ENCODE results near the gene CCDC102A.
"Not testable (repeated sequence)": the region's sequence is repeated elsewhere in the genome, so short reads cannot be mapped to it uniquely, and the experiment has no call there.

The CCDC102A gene

DNA sequence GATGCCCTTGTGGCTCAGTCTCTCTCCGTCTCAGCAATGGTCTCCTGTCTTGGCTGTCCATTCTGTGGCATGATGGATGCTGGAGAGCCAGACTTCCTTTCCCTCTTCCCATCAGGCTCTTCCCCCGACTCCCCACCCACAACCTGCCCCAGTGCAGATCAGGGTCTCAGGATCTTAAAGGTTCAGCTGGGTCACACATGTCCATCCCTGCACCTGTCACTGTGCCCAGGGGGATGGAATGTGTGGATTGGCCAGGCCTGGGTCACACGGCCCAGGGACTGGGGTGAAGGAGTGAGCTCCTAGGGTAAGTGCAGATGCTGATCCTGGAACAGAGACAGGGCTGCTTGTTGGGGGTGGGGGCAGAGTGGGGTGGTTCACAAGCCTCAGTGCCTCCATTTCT is 29.1 kb upstream of the CCDC102A start:
- DNase-seq (ENCODE audit: low spot score) = no peak

DNA sequence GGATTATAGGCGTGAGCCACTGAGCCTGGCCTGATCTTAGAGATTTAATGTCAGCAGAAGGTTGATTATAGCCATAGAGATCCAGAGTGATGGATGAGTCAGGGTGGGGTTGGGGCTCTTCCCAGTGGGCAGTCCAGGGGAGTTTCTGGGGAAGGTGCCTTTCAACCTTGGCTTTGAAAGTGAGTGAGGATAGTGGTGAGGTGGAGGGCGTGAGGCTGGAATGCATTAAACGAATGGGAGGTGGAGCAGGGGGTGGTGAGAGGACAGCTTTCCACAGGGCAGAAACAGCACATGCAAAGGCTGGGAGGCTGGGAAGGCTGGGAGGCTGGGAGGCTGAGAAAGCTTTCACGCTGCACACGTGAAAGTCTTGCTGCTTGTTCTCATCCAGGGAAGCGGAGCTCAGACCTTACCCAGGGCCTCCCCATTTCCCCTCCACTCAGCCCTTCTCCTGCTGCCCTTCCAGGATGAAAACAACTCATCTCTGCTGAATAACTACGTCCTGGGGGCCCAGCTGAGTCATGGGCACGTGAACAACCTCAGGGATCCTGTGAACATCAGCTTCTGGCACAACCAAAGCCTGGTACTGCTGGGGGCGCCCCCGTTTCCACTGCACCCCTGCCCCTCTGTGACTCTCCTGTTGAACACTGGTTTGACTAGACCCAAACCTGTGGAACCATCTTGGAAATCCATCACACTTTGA is 28.4 kb upstream of the CCDC102A start:
- no peak for DNase-seq (ENCODE audit: low spot score)

DNA sequence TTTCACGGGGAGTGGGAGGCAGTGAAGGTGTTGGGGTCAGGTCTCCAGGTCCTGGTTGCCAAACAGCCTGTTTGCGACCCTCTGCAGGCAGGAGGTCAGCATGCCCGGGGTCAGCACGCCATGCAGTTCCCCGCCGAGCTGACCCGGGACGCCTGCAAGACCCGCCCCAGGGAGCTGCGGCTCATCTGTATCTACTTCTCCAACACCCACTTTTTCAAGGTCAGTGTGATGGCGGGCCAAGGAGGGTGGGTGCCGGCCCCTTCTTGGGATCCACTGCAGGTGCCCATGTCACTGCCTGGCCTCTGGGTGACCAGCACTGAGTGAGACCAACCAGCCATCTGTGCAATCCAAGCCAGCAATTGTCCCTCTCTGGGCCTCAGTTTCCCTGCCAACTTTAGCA is 27.4 kb upstream of the CCDC102A start:
- no peak for DNase-seq (ENCODE audit: low spot score)

DNA sequence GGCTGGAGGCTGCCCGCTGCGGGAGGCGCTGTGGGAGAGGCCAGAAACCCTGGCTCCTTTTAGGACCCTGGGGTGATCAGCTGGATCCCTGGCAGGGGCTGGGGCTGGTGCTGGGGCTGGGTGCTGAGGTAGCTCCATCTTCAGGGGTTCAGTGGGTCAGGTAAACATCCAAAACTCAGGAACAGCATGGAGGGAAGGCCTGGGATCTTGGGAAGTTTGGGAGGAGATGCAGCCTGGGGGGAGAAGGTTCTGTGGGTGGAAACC is 27.0 kb upstream of the CCDC102A start:
- DNase-seq (ENCODE audit: low spot score) = no peak

DNA sequence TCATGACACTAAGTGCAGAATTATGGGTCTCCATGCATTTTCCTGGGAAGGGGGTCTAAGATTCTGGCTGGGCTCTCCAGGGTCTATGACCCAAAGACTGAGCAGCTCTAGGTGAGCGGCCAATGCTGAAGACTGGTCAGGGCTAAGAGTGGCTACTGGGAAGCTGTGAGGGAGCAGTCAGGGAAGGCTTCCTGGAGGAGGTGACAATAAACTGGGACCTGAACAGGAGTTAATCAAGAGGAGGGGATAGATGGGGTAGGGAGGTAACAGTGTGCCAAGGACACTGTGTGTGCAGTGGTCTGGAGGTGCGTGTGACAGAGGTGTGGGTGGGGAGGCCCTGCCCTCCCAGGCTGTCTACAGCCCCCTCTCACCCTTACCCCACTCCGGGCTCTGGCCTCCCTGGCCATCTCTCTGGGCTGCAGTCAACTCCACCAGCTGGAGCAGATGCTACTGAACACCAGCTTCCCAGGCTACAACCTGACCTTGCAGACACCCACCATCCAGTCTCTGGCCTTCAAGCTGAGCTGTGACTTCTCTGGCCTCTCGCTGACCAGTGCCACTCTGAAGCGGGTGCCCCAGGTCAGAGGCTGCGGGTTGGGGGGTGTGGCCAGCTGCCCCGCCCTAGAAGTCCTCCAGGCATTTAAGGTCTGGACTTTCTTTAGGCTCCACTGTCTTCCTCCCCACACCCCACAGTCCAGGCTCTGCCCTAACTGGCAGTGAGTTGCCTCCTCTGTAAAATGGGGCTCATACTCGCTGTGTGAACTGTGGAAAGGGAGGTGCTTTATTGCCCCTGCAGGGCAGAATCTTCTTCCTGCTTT is 26.5 kb upstream of the CCDC102A start:
- no peak for DNase-seq (ENCODE audit: low spot score)

DNA sequence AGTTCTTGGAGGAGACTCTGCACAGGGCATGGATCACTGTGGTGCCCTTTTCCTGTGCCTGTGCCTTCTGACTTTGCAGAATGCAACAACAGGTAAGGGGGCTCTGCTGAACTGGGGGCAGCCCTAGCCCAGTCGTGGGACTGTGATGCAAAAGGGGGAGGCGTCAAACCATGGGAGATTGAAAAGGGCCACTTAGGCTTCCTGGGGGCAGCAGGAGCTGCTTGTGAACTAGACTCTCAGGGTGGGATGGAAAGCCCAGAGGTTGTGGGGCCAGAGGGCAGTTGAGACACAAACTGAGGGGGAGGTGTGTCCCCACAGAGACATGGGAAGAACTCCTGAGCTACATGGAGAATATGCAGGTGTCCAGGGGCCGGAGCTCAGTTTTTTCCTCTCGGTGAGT is 25.7 kb upstream of the CCDC102A start:
- no peak for DNase-seq (ENCODE audit: low spot score)

DNA sequence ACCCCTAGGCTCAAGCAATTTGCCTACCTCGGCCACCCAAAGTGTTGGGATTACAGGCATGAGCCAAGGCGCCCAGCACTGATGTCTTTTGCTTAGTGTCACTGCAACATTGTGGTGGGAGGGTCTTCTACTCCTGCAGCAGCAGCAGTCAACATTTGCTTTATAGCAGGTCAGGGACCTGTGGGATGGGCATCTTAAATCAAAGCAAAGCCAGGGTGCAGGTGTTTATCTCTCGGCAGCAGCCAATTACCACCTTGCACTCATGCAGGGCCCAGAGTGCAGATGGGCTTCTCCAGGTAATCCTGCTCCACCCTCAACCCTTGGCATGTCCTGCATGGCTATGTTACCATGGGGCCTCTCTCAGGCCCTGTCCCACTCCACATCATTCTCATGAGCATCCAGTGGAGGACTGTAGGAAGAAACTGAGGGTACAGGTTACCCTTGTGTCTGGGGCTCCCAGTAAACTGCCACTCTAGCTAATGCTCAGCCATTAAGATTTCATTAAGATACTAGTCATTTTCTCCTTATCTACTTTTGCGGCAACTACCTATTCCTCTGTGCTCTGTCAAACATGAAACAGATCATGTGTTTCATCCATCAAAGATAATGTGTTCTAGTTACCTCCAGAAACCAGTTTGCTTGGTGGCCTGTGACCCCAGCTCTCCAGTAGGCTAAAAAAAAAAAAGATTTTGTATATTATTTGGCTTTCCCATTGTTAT is 22.9 kb upstream of the CCDC102A start:
- no peak for DNase-seq (ENCODE audit: low spot score)

DNA sequence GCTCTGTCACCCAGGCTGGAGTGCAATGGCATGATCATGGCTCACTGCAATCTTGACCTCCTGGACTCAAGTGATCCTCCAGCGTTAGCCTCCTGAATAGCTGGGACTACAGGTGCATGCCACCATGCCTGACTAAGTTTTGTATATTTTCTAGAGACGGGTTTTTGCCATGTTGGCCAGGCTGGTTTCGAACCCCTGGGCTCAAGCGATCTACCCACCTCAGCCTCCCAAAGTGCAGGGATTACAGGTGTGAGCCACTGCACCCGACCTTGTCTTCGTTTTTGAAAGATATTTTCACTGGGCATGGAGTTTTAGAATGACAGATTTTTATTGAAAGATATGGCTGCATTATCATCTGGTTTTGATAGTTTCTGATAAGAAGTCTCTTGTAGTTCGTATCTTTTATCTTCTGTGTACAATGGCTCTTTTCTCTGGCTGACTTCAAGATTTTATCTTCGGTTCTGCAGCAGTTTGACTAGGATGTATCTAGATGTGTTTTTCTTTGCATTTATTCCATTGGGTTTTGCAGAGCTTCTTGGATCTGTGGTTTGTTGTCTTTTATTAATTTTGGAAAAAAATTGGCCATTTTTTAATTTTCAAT is 20.7 kb upstream of the CCDC102A start:
- no peak for DNase-seq (ENCODE audit: low spot score)

DNA sequence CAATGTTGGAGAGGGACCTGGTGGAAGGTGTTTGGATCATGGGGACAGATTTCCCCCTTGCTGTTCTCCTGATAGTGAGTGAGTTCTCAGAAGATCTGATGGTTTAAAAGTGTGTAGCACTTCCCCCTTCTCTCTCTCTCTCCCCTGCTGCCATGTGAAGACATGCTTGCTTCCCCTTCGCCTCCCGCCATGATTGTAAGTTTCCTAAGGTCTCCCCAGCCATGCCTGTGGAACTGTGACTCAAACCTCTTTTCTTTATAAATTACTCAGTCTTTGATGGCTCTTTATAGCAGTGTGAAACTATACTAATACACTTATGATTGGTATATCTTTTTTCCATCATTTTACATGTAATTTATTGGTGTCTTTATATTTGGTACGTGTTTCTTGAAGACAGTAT is 19.5 kb upstream of the CCDC102A start:
- DNase-seq (ENCODE audit: low spot score) = no peak

DNA sequence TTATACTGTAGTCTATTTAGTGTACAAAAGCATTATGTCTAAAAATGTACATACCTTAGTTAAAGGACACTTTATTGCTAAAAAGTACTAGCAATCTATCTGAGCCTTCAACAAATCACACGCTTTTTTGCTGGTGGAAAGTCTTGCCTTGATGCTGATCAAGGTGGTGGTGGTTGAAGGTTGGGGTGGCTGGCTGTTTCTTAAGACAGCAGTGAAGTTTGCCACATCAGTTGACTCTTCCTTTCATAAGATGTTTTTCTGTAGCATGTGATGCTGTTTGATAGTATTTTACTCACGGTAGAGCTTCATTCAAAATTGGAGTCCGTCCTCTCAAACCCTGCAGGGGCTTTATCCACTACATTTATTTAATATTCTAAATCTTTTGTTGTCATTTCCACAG is 14.7 kb upstream of the CCDC102A start:
- no peak for DNase-seq (ENCODE audit: low spot score)

DNA sequence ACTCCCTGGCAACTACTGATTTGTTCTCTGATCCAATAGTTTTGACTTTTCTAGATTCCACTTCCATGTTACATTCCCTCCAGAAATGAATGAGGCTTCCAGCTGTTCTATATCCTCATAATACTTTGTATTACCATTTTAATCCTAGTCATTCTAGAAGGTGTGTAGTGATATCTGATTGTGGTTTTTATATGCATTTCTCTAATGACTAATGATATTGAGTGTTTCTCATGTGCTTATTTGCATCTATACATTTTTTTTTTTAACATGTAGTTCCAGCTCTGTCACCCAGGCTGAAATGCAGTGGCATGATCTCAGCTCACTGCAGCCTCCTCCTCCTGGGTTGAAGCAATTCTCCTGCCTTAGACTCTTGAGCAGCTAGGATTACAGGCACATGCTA is 13.4 kb upstream of the CCDC102A start:
- no peak for DNase-seq (ENCODE audit: low spot score)

DNA sequence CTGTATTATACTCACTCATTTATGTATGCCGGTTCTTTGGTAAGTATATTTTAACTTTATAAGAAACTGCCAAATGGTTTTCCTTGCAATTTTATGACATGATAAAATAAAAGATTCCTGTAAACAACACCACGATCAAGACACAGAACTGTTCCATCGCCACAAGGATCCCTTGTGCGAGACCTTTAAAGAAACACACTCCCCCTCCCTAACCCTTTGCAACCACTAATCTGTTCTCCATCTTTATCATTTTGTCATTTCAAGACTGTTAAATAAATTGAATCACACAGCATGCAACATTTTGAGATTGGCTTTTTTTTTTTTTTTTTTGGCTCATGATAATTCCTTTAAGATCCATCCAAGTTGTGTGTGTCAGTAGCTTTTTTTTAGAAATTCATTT is 12.0 kb upstream of the CCDC102A start:
- DNase-seq (ENCODE audit: low spot score) = no peak

DNA sequence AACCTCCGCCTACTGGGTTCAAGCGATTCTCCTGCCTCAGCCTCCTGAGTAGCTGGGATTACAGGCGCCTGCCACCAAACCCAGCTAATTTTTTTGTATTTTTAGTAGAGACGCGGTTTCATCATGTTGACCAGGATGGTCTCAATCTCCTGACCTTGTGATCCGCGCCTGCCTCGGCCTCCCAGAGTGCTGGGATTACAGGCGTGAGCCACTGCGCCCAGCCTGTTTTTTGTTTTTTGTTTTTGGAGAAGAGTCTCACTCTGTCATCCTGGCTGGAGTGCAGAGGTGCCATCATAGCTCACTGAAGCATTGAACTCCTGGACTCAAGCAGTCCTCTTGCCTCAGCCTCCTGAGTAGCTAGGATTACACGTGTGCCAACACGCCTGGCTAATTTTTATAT is 11.2 kb upstream of the CCDC102A start:
- DNase-seq (ENCODE audit: low spot score) = not testable (repeated sequence)

DNA sequence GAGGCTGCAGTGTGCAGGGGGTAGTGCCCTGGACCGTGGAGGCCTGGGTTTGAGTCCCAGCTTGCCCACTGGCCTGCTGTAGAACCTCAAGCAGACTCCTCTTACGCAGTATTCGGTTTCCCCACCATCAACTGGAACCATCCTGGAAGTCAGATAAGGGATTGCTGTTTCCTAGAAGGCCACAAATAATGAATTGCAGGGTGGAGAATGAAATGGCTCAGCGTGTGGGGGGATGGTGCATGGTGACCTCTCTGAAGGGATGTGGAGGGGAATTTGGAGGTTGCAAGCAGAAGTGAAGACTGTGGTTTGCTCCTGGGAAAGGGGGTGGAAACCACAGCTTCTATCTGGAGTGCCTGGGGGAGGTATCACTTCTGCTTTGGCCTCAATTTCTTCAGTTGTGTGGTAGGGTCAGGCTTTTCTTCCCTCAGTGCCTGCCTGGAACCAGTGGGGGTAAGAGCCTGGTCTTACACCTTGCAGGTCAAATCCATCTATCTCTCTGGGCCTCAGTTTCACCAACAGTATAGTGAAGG is 7.8 kb upstream of the CCDC102A start:
- DNase-seq (ENCODE audit: low spot score) = no peak

DNA sequence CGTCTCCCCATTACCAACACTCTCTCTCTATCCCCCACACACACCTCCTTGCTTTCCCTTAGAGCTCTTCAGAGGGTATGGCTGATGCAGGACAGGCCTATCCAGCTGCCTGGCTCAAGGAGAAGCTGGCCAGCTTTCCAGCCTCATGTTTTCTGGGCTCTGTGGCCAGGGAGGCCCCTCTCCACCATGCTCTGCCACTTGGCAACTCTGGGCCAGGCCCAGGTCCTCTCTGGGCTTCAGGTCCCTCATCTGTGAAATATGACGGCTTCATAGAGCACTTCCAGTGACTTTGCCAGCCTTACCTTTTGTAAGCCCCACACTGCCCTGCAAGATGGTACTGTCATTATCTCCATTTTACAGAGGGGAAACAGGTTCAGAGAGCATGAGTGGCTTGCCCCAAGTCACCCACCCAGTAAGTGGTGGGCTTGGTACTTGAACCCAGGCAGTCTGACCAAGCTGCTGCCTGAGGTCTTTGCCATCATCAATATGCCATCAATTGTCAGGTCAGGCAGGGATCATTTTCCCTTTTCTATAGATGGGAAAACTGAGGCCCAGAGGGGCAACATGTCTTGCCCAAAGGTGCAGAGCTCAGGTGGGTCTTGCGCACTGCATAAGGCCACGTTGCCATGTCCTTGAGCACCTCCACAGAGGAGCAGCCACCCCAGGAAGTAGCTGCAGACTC is 5.5 kb upstream of the CCDC102A start:
- DNase-seq (ENCODE audit: low spot score) = no peak

DNA sequence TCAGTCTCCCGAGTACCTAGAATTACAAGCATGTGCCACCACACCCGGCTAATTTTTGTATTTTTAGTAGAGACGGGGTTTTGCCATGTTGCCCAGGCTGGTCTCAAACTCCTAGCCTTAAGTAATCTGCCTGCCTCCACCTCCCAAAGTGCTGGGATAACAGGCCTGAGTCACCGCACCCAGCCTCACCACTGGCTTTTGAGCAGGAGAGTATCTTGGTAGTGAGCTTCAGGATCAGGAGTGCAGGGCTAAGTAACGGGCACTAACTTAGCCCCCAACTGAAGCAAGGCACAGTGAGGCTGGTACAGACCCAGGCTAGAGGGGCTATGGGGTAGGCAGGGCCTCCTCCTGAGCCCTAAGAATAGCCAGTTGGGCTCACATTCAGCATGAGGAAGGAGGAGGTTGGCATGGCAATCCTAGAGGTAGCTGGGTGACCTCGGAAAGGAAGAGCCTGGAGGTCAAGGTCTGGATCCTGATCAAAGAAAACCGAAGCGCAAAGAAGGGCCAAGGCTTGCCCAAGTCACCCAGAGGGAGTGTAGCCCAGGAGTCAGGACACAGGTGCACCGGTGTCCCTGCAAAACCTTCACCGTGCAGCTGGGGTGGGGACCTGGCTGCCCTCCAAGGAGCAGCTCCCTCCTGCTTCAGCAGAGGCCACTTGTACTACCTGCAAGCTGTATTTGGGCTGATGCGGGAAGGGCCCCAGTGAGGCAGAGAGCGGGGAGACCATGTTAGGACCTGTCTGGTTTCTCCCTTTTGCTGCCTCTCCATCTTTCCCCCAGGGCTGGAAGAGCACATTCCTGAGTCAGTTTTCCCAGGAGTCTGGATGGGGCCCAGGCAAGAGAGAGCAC is 4.8 kb upstream of the CCDC102A start:
- no peak for DNase-seq (ENCODE audit: low spot score)

DNA sequence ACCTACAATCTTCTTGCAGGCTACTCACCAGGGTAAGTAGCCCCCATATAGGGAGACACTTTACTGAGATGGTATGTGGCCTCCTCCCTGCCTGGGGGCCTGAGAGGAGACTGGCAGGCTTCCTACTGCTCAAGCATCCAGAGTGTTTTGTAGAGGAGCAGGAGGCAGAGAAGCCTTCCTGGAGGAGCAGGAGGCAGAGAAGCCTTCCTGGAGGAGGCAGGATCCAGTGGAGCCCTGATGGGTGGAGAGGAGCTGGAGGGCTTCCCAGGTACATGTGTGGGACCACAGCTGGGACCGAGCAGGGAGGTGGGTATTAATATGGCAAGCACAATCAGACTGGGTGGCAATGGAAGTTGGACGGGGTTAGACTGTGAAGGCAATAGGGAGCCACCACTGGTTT is 4.0 kb upstream of the CCDC102A start:
- DNase-seq (ENCODE audit: low spot score) = no peak

DNA sequence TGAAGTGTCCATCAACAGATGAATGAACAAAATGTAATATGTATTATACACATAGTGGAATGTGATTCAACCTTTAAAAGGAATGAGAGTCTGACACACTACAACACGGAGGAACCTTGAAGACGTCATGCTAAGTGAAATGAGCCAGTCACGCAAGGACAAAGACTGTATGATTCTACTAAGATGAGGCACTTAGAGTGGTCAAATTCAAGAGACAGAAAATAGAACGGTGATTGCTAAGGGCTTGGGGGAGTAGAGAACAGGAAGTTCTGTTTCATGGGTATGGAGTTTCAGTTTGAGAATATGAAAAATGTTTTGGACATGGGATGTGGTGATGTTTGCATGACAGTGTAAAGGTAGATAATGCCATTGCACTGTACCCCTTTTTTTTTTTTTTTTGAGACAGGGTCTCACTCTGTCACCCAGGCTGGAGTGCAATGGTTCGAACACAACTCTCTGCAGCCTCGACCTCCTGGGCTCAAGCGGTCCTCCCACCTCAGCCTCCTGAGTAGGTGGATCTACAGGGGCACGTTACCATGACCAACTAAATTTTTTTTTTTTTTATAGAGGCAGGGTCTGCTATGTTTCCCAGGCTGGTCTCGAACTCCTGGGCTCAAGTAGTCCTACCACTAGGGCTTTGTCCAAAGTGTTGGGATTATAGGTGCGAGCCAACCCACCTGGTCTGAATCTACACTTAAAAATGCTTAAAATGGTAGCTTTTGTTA is 2.9 kb upstream of the CCDC102A start:
- no peak for DNase-seq (ENCODE audit: low spot score)

DNA sequence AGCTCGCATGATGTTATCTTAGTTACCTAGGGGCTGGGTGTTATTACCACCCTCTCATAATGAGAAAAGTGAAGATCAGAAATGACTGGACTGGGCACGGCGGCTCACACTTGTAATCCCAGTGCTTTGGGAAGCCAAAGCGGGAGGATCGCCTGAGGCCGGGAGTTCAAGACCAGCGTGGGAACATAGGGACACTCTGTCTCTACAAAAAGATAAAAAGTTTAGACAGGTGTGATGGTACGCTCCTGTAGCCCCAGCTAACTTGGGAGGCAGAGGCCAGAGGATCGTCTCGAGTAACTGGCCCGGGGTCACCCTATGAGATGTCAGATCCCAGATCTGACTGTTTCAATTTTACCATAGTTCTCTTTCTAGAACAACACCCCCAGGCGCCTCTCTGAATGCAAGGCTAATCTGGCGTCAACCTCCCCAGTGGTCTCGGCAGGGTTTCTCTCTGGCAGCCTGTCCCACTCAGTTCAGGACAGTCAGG is 1.9 kb upstream of the CCDC102A start:
- no peak for DNase-seq (ENCODE audit: low spot score)

DNA sequence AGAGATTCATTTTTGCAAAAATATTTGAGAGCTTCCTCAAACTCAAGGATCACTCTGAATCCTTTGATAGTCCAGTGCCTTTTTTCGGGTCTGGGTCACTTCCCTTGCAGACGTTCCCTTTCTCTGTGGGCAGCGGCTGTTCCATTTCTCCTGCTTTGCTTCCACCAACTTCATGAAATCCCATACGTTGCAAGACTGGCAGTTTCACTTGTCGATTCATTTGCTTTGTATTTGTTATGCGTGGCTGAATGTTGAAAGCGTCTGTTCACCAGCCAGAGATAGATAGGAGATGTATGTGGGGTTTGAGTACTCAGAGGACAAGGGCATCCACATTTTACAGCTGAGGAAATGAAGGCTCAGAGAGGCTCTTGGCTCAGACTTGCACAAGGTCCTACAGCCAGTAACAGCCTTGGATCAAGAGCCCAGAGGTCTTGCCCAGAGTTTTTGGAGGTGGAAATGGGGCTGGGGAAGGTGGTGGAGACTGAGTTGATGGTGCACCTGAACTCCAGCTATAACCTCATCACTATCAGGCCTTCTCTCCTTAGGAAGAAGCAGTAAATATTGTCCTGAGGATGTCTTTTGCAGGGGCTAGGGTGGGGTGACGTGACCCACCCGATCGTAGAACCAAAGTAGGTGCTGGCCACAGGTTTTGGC is 1.3 kb upstream of the CCDC102A start:
- no peak for DNase-seq (ENCODE audit: low spot score)

All from putamen (tissue), 1 donor.